ENCODE measurements around the gene FAM13A.
"Not testable (repeated sequence)": the region's sequence is repeated elsewhere in the genome, so short reads cannot be mapped to it uniquely, and the experiment has no call there.

FAM13A gene

DNA sequence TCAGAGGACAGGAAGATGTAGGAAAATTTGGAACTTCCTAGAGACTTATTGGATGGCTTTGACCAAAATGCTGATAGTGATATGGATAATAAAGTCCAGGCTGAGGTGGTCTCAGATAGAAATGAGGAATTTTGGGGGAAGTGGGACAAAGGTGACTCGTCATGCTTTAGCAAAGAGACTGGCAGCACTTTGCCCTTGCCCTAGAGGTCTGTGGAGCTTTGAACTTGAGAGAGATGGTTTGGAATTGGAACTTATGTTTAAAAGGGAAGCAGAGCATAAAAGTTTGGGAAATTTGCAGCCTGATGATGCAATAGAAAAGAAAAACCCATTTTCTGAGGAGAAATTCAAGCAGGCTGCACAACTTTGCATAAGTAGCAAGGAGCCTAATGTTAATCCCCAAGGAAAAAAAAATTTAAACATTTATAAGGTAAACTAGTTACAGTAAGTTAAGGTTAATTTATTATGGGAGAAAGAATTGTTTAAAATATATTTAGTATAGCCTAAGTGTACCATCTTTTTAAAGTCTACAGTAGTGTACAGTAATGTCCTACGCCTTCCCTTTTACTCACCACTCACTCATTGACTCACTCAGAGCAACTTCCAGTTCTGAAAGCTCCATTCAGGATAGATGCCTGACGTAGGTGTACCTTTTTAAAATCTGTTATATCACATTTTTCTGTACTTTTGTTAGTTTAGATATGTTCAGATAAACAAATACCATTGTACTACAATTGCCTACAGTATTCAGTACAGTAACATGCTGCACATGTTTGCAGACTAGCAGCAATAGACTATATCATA lies 101.2 kb downstream of the FAM13A start:
- DNase-seq: no peak

DNA sequence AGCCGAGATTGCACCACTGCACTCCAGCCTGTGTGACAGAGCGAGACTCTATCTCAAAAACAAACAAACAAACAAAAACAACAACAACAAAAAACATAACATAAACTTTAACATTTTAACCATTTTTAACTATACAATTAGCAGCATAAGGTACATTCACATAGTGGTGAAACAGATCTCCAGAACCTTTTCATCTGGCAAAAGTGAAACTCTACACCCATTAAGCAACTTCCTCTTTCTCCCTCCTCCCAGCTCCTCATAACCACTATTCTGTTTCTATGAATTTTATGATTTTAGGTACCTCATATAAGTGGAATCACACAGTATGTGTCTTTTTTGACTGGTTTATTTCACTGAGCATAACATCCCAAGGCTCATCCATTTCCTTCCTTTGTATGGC lies 103.6 kb downstream of the FAM13A start:
- no peak for DNase-seq

DNA sequence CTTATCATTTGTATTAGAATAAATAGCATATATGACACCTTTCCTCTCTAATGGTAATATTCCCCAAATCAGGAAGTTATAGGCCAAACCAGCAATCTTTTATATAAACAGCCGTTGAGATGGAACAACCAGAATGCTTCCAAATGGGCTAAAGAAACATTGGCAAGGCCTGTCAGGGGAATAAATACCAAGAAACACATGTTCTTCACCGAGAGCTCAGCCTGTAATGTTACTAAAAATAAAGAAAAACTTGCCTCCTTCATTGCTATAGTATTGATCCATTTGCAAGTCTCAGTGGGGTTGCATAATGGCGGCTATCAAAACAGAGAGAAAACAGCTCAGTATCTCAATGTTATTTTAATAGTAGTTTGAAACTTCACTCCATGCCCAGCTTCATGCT lies 104.9 kb downstream of the FAM13A start:
- no peak for DNase-seq

DNA sequence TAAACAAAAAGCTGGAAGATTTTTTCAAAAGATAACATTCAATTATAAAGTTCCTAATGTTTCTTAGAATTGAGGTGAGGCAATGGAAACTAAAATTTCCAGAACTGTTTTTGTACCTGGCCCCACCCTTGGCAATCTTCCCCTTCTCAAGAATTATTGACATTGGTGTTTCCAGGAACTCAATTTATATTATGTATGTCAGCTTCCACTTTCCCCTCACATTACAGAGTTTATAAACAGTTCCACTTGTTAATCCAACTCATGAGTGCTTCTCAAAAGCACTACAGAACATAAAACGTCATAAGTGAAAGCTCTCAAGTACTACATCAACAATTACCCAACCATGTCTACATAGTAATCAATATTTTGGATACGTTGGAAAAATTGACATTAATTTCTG lies 107.4 kb downstream of the FAM13A start:
- DNase-seq: no peak

- DNase-seq: no peak
Observed at GRCh38 chr4:88940506-88940905, 116.5 kb downstream of the FAM13A start.

GRCh38 chr4:88939697-88940096 lies 117.3 kb downstream of the FAM13A start:
- DNase-seq: no peak

GRCh38 chr4:88938138-88938537 lies 118.8 kb downstream of the FAM13A start:
- DNase-seq: no peak

GRCh38 chr4:88937081-88937480 lies 119.9 kb downstream of the FAM13A start:
- no peak for DNase-seq

- no peak for DNase-seq
Observed at GRCh38 chr4:88933414-88934160, 123.4 kb downstream of the FAM13A start.

DNA sequence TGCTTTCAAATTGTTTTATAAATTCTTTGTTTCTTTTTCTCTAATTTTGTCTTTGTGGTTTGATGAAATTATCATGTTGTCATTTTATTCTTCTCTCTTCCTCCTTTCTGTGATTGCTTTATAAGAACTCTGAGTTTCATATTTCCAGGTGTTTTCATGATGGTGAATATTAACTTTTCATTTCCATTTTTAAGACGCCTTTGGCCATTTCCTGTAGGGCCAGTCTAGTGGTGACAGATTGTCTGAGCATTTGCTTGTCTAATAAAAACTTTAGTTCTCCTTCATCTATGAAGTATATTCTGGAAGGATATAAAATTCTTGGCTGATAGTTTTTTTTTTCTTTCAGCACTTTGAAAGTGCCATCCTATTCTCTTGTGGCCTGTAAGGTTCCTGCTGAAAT lies 128.1 kb downstream of the FAM13A start:
- no peak for DNase-seq

DNA sequence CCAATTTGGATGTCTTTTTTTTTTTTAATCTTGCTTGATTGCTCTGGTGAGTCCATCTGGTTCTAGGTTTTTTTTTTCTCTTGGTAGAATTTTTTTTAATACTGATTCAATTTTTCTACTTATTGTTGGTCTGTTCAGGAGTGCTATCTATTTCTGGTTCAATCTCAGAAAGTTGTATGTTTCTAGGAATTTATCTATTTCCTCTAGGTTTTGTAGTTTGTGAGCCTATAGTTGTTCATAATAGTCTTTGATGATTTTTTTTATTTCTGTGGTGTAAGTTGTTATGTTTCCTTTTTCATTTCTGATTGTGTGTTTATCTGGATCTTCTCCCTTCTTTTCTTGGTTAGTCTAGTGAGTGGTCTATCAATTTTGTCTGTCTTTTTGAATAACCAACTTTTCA lies 129.6 kb downstream of the FAM13A start:
- no peak for DNase-seq

GRCh38 chr4:88919056-88919455 lies 137.9 kb downstream of the FAM13A start:
- DNase-seq: no peak

- not testable (repeated sequence) for DNase-seq
Observed at GRCh38 chr4:88913181-88913580, 143.8 kb downstream of the FAM13A start.

GRCh38 chr4:88911246-88912212 lies 145.5 kb downstream of the FAM13A start:
- no peak for DNase-seq

DNA sequence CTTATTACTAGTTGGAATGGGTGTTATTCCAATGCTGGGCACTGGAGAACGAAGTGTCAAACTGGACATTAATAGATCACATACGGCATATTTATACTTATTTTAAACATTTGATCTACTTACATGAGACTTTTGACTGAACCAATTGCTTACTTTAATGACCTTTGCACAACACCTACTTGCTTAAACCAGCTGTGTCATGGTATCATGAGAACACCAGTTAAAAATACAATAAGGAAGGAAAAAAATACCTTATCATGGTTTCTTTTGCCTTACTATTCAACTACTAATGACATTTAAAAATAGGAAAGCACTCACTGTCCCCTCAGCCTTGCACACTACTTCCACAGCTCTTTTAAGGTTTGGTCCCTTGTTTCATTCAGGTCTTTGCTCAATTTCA lies 146.9 kb downstream of the FAM13A start:
- no peak for DNase-seq

GRCh38 chr4:88908521-88908920 lies 148.5 kb downstream of the FAM13A start:
- no peak for DNase-seq

DNA sequence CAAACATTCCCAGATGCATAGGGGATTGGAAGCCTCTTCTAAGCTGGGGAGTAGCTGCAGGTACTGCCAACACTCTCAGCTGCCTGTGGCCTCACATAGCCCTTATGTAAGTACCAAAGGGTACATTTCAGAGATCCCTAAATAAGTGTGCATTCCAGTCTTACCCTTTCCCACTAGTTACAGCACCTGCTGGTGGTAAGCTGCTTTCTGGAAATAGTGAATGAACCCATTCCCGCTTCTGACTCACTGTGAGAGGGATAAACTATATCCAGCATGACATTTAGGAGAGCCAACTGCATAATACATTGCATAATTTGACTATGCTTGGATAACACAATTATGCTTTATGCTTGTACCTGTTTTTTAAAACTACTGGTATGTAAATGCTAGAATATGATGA lies 149.0 kb downstream of the FAM13A start:
- DNase-seq: no peak

GRCh38 chr4:88907478-88907877 lies 149.5 kb downstream of the FAM13A start:
- DNase-seq: no peak

GRCh38 chr4:88904240-88904639 lies 152.7 kb downstream of the FAM13A start:
- DNase-seq: not testable (repeated sequence)

DNA sequence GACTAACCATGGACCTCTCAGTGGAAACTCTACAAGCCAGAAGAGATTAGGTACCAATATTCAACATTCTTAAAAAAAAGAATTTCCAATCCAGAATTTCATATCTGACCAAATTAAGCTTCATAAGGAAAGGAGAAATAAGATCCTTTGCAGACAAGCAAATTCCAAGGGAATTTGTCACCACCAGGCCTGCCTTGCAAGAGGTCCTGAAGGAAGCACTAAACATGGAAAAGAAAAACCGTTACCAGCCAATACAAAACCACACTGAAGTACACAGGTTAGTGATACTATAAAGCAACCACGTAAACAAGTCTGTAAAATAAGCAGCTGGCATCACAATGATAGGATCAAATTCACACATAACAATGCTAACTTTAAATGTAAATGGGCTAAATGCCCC lies 156.6 kb downstream of the FAM13A start:
- DNase-seq: no peak

DNA sequence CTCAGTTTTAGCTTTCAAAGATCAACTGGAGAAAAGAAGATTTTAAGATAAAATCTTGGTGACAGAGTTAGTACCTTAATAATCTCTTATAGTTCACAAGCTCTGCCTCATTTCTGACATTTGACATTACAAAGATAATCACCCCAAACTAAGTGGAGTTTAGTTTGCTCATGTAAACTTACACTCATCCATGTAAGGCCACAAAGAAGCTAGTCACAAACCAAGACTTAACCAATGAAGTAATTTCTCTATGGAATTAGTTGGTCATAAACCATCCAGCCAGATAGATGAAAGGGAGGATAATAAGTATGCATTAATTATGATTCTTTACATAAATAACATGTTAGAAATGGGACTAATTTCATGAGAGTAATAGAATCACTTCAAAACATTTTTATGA lies 159.2 kb downstream of the FAM13A start:
- DNase-seq: no peak

- DNase-seq: no peak
Observed at GRCh38 chr4:88897180-88897579, 159.8 kb downstream of the FAM13A start.

DNA sequence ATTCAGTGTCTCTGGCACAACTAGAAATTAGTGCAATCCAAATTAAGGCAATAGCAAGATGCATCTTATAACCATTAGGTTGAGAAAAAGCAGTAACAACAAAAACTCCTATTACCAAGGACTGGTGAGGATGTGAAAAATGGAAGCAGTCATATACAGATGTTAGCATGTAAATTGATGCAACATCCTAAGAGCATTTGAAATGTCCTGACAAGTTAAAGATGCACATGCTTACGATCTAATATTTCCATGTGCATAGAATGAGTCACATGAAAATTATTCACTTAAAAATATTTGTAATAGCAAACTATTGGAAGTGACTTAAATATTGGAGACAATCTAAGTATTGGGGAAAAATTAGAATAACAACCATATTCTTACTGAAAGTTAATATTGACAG lies 163.0 kb downstream of the FAM13A start:
- no peak for DNase-seq
